ENCODE measurements around the gene FANCC.

Gene FANCC

DNA sequence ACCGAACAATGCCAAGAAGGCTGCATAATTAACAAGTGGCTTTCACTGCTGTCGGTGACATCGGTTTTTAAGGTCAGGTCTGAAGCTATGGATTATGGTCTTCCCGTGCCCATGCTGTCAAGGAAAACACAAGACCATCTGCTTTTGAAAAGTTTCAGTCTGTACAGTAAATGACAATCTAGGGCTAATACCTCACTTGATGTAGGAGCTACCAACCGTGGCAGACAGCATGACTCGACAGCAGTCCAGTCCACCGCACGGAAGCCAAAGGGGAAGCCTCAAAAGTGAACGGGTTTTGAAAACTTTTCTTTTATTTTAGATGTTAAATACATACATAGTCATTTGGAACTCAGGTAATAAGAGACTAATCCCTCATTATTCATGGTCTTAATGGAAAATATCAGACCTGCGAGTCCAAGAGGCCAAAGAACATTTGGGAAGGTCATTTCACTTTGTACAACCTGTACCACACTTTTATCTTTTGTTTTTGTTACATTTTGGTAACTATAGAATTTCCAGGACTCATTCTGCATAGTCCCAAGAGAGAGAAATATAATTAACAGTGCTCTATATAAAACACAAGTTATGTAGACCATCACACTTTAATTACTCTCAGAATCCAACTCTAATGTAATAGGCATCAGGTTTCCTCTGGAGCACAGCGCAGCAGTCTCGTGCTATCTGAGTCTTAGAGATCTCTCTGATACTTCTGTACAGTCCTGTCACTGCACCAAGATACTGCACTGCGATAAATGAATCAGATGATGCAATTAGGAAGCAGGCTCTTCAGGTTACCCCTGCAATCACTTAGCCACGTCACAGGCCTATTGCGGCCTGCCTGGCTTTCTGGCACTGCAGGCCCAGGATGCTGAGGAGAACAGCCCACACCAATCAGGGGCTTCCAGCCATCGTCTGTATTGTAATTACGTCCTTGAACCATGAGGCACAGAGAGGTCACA is 184.9 kb downstream of the FANCC start:
- TF ChIP-seq, protein P1, sequence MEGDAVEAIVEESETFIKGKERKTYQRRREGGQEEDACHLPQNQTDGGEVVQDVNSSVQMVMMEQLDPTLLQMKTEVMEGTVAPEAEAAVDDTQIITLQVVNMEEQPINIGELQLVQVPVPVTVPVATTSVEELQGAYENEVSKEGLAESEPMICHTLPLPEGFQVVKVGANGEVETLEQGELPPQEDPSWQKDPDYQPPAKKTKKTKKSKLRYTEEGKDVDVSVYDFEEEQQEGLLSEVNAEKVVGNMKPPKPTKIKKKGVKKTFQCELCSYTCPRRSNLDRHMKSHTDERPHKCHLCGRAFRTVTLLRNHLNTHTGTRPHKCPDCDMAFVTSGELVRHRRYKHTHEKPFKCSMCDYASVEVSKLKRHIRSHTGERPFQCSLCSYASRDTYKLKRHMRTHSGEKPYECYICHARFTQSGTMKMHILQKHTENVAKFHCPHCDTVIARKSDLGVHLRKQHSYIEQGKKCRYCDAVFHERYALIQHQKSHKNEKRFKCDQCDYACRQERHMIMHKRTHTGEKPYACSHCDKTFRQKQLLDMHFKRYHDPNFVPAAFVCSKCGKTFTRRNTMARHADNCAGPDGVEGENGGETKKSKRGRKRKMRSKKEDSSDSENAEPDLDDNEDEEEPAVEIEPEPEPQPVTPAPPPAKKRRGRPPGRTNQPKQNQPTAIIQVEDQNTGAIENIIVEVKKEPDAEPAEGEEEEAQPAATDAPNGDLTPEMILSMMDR (IDR thresholded peaks at IDR 0.05; ENCODE audit: low read depth, low read length): no peak
- DNase-seq: peak; percentile 65
- peak overlapping the region; percentile 48 for H3K27ac ChIP-seq

DNA sequence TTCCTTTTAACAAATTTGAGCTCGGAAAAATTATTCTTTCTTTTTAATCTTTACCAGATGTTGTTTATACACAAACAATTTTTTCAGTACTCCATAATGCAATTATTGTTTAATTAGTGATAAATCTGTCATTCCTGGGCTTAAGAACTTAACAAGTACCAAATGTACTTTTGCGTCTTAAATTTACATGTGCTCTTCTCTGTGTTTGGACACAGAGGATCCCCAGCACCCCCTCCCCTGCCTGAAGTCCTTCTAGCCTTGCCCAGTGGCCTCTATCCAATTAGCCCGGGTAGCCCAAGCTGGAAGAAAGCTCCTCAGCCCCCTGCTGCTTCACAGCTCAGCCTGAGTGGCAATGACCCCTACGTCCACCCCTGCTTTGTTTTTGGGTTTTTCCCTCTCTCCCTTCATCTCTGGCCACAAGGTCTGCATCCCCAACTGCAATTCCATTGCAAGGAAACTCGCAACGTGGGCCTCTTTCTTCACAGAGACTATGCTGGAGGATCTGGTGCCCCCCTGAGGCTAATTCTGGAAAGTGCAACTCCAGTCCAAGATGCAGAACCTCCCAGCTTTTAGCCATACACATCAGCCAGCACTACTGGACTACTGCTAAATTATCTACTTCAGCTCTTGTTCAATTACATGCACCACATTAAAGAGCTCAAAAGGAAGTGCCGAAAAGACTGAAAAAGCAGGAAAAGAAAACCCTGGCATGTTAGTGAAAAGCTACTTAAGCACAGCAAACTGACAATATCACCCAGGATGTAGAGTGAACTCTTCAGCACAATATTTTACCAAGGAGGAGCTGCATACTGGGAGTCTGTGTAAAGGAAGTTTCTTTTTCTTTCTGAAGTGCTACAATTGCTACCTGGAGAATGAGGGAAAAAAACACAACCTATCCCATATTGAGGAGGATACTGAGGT is 186.2 kb downstream of the FANCC start:
- Histone ChIP-seq H3K4me3 (ENCODE audit: low read depth, low read length) (no peak overlapping the region), H3K9me3 (ENCODE audit: severe bottlenecking) (no peaks in the 10 kb centered on the region), H3K27ac (no peak overlapping the region), H3K27me3 (ENCODE audit: insufficient read depth, low read depth, severe bottlenecking) (no peaks in the 10 kb centered on the region), H3K36me3 (no peaks in the 10 kb centered on the region)
- TF ChIP-seq, protein P1 (IDR thresholded peaks at IDR 0.05; ENCODE audit: low read depth, low read length): peak; percentile 89
- peak; percentile 84 for DNase-seq

More for the DNA sequence above, 184.9 kb downstream of the FANCC start:
- Histone ChIP-seq H3K27me3 (ENCODE audit: insufficient read depth, low read depth, severe bottlenecking) (no peaks in the 10 kb centered on the region), H3K36me3 (peaks cover 2% of the 10 kb centered on the region), H3K9me3 (ENCODE audit: severe bottlenecking) (no peaks in the 10 kb centered on the region), H3K4me3 (ENCODE audit: low read depth, low read length) (no peak overlapping the region; the same call in 1 of the 2 replicates)

- Histone ChIP-seq H3K9me3 (ENCODE audit: severe bottlenecking) (no peaks in the 10 kb centered on the region), H3K36me3 (no peaks in the 10 kb centered on the region), H3K27ac (no peak overlapping the region), H3K4me3 (ENCODE audit: low read depth, low read length) (no peak overlapping the region), H3K27me3 (ENCODE audit: insufficient read depth, low read depth, severe bottlenecking) (no peaks in the 10 kb centered on the region)
- TF ChIP-seq, protein P1 (IDR thresholded peaks at IDR 0.05; ENCODE audit: low read depth, low read length): no peak
- no peak for DNase-seq
These were observed 187.0 kb downstream of the FANCC start for GRCh38 chr9:95130484-95130883.

GRCh38 chr9:95129476-95130291 is 187.8 kb downstream of the FANCC start:
- Histone ChIP-seq H3K36me3 (peaks cover 4% of the 10 kb centered on the region), H3K27me3 (ENCODE audit: insufficient read depth, low read depth, severe bottlenecking) (no peaks in the 10 kb centered on the region), H3K4me3 (ENCODE audit: low read depth, low read length) (no peak overlapping the region), H3K27ac (no peak overlapping the region), H3K9me3 (ENCODE audit: severe bottlenecking) (no peaks in the 10 kb centered on the region)
- DNase-seq: no peak
- TF ChIP-seq, protein P1 (IDR thresholded peaks at IDR 0.05; ENCODE audit: low read depth, low read length): no peak

DNA sequence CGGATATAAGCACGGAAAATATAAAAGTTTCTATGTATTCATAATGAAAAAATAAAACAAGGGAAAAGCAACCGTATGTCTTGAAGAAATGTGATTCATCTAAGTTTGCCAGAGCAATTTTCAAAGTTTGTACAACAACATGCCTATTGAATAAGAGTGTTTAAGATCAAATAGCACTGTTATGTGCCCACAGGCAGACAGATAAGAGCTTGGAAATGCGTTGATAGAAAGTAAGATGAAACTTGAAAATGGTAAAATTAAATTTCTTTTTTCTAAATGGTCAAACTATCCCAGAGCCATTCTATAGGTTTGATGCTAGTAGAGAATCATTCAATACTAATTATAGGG is 189.4 kb downstream of the FANCC start:
- no peak for DNase-seq
- Histone ChIP-seq H3K9me3 (ENCODE audit: severe bottlenecking) (no peaks in the 10 kb centered on the region), H3K27ac (no peak overlapping the region), H3K36me3 (peaks cover 10% of the 10 kb centered on the region), H3K27me3 (ENCODE audit: insufficient read depth, low read depth, severe bottlenecking) (no peaks in the 10 kb centered on the region), H3K4me3 (ENCODE audit: low read depth, low read length) (no peak overlapping the region)
- TF ChIP-seq, protein P1 (IDR thresholded peaks at IDR 0.05; ENCODE audit: low read depth, low read length): no peak

All from WERI-Rb-1 (cell line).